Pancreas (tissue), 10 donors: ENCODE measurements around the gene DROSHA. TPM values are rescaled to one million over a fixed set of nuclear protein-coding genes. Genes with fewer than 3 reads are reported as not detected.

ENCODE experiments used
- ATAC-seq, 4 donors: fragments of 200-7000 bp; cut with Tn5 transposase; one replicate each; pipeline versions ENCODE4 v1.8.0 to v1.9.1; 2020; ENCODE audit warnings: mild to moderate bottlenecking in 4 of 4, moderate library complexity in 4 of 4
- DNase-seq, 6 donors: peaks; one replicate each; pipeline ENCODE4 v3.0.0-alpha.2; 2020
- FAIRE-seq: peaks from 2 replicates; lab custom pipeline; 2012; peaks lifted over from hg19 to GRCh38; lab: Jason Lieb, UNC
- H3K27ac ChIP-seq, 4 donors: fragments of 200-600 bp; sonication (generic); 1 replicate in 3 of 4; 2 replicates in 1 of 4; pipeline versions ENCODE4 v1.5.0 to v1.8.0; 2020
- H3K27me3 ChIP-seq, 4 donors: fragments of 200-600 bp; one replicate each; pipeline ENCODE4 v1.8.0; 2021
- H3K36me3 ChIP-seq, 3 donors: fragments of 200-600 bp; sonication (generic) in 1 of 3; one replicate each; pipeline versions ENCODE4 v1.5.0 to v1.8.0; 2020 to 2021
- H3K4me1 ChIP-seq, 3 donors: fragments of 200-600 bp; one replicate each; pipeline ENCODE4 v1.8.0; 2021
- H3K4me3 ChIP-seq, 4 donors: fragments of 200-600 bp; sonication (generic) in 2 of 4; one replicate each; pipeline versions ENCODE4 v1.5.0 to v1.8.0; 2020 to 2021
- H3K9me3 ChIP-seq, 4 donors: fragments of 200-600 bp; one replicate each; pipeline ENCODE4 v1.8.0; 2021
- CTCF ChIP-seq, 4 donors: fragments of 200-600 bp; sonication (generic) in 3 of 4; IDR thresholded peaks; one replicate each; pipeline versions ENCODE4 v1.5.0 to v1.8.0; 2021; ENCODE audit warnings: antibody characterized with exemption in 4 of 4
- WGBS, 2 donors: extraction: QIAGEN DNeasy Blood & Tissue Kit; methylation state at CpG; one replicate each; pipeline ENCODE4 v1.1.7; 2013; 5-methylcytosine and 5-hydroxymethylcytosine counted together
- intact Hi-C, 3 donors: fragments of 100-400 bp; cut with DNase I; formaldehyde crosslinking; loops; one replicate each; pipeline versions ENCODE4 v1.11.1 to v1.14.2; 2022
- polyA plus RNA-seq, 2 donors: library from polyadenylated mRNA; stranded (reverse); fragments of 200-250 nt; gene quantifications; one replicate each; pipeline ENCODE4 v1.2.3, GENCODE V29; 2013
- total RNA-seq, 6 donors: library from RNA; stranded (reverse); fragmentation: NEBNext Ultra II Directional in 4 of 6; extraction: Animal tissue kit (Norgen Biotek cat#: 25700) in 4 of 6; gene quantifications; one replicate each; pipeline versions ENCODE4 v1.2.1 to v1.2.4, GENCODE V29; 2021 to 2023
- donor health status: healthy with polysubstance abuse.
- donor health status: DM: no; HTN: no; CAD: no; lungs with moderate emphysema.
- donor health status: DM: no; HTN: no; CAD: no.
- donor health status: control.
- donor health status: control.
- donor health status: Bipolar disorder and iron deficiency.
- donor health status: DM: yes; HTN: yes; CAD: no.
- donor health status: DM: no; HTN: no; CAD: no.
- donor health status: DM: no; HTN: no; CAD: no.
- donor health status: DM: yes; HTN: yes; CAD: no.

The DROSHA gene
- total and polyA plus RNA-seq, 8 donors: 19.0 to 79.0 (median 28.0) TPM

- Histone ChIP-seq H3K4me1 (no peaks in the 10 kb centered on the region), H3K36me3 (peaks cover 0 to 47% (median 0%) of the 10 kb centered on the region in 3 donors), H3K27ac (no peak overlapping the region), H3K27me3 (no peaks in the 10 kb centered on the region), H3K9me3 (no peaks in the 10 kb centered on the region), H3K4me3 (no peak overlapping the region)
- no peak for DNase-seq
- intact Hi-C loops: no loop called here
- no peak for FAIRE-seq
- ATAC-seq: no peak
- no peak for TF ChIP-seq CTCF (IDR thresholded peaks at IDR 0.05)
- WGBS, 2 donors: 94% methylated on average over 2 of the region's 2 CpGs
These were observed 68.5 kb downstream of the DROSHA start for GRCh38 chr5:31463351-31463750.

DNA sequence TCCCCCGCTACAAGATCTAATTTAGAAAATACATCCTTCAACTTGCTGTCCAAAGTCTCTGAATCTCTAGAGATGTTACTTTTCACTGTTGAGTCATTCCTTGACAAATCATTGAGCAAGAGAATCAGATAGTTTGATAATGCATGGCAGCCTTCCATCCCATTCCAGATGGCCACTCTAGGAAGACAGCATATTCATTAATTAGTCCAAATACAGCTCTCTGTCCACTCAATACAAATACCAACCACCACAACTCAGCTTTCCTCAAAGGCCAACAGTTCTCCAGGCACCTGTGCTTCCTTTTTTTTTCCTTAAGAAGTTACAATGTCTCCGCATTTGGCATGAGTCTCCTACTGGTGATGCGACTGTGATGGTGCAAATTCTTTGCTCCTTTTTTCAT is 72.3 kb downstream of the DROSHA start:
- no peak for DNase-seq

DNA sequence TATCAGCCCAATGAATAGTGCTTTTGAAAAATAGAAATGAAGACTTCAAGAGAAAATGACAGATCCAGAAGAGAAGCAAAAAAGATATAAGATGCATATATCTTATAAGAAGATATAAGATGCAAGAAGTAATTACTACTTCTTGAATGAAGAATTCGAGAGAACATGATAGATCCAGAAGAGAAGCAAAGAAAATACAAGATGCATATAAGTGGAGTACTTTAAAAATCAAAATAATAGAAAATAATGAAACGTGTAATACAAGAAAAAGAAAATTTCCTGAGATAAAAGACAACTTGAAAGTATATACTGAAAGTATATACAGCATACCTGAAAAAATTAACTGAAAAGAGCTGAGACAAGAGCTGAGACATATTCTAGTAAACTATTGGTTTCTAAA is 76.7 kb downstream of the DROSHA start:
- ATAC-seq: no peak
- Histone ChIP-seq H3K9me3 (no peaks in the 10 kb centered on the region), H3K4me3 (no peak overlapping the region), H3K36me3 (peaks cover 0 to 19% (median 0%) of the 10 kb centered on the region in 3 donors), H3K4me1 (no peaks in the 10 kb centered on the region), H3K27me3 (no peaks in the 10 kb centered on the region), H3K27ac (no peak overlapping the region)
- no peak for DNase-seq
- WGBS, 2 donors: 96 to 100% methylated on average over 2 of the region's 2 CpGs
- TF ChIP-seq CTCF (IDR thresholded peaks at IDR 0.05): no peak
- FAIRE-seq: no peak
- intact Hi-C loops: no loop called here

More for the DNA sequence above, 72.3 kb downstream of the DROSHA start:
- Histone ChIP-seq H3K36me3 (peaks cover 0 to 51% (median 0%) of the 10 kb centered on the region in 3 donors), H3K27ac (no peak overlapping the region), H3K4me3 (no peak overlapping the region), H3K4me1 (no peaks in the 10 kb centered on the region), H3K27me3 (no peaks in the 10 kb centered on the region), H3K9me3 (no peaks in the 10 kb centered on the region)
- FAIRE-seq (no peak), ATAC-seq (no peak)
- WGBS, 2 donors: 99% methylated on average over 3 of the region's 3 CpGs
- no peak for TF ChIP-seq CTCF (IDR thresholded peaks at IDR 0.05)
- intact Hi-C loops: no loop called here

DNA sequence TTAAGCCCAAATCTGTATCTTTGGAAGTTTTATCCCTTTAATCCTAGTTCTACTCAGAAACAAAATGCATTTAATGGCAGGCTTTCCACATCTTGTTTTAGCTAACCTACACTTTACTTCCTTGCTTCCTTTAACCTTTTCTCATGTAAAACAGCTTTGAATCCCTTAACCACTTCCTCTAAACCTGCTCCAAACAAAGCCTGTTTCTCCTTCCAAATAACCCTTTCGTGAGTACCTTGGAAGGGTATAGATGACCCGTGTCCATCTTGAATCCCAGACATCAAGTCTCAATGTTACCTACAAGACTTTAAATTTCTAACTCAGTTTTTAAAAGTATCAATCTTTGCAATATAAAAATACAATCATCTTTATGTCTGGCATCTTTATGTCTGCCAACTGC is 78.4 kb downstream of the DROSHA start:
- H3K4me1 ChIP-seq: no peaks in the 10 kb centered on the region
- no peak for ATAC-seq
- intact Hi-C loops: no loop called here
- FAIRE-seq: no peak
- no peak for DNase-seq
- no peak overlapping the region for H3K4me3 ChIP-seq
- peaks cover 0 to 21% (median 0%) of the 10 kb centered on the region in 3 donors for H3K36me3 ChIP-seq
- H3K27me3 ChIP-seq: no peaks in the 10 kb centered on the region
- no peaks in the 10 kb centered on the region for H3K9me3 ChIP-seq
- no peak for TF ChIP-seq CTCF (IDR thresholded peaks at IDR 0.05)
- H3K27ac ChIP-seq: no peak overlapping the region
- WGBS, 2 donors: 92% methylated on average over 2 of the region's 2 CpGs

GRCh38 chr5:31452314-31452713 is 79.6 kb downstream of the DROSHA start:
- no peak overlapping the region for H3K27ac ChIP-seq
- no peak for TF ChIP-seq CTCF (IDR thresholded peaks at IDR 0.05)
- H3K27me3 ChIP-seq: no peaks in the 10 kb centered on the region
- no peak for FAIRE-seq
- 63 to 68% methylated on average over 1 of the region's 1 CpG for WGBS, 2 donors
- H3K4me3 ChIP-seq: no peak overlapping the region
- H3K4me1 ChIP-seq: no peaks in the 10 kb centered on the region
- no peaks in the 10 kb centered on the region for H3K9me3 ChIP-seq
- DNase-seq: no peak
- intact Hi-C loops: no loop called here
- no peak for ATAC-seq
- H3K36me3 ChIP-seq: peaks cover 0 to 23% (median 0%) of the 10 kb centered on the region in 3 donors
